ENCODE data around the gene ATP7B. TPM values are rescaled to one million over a fixed set of nuclear protein-coding genes. Genes with fewer than 3 reads are reported as not detected.
"Not testable (repeated sequence)": the region's sequence is repeated elsewhere in the genome, so short reads cannot be mapped to it uniquely, and the experiment has no call there.

The ATP7B gene
- total RNA-seq, 6 donors from 2014 or later = 3.5 to 27.2 (median 5.9) TPM

DNA sequence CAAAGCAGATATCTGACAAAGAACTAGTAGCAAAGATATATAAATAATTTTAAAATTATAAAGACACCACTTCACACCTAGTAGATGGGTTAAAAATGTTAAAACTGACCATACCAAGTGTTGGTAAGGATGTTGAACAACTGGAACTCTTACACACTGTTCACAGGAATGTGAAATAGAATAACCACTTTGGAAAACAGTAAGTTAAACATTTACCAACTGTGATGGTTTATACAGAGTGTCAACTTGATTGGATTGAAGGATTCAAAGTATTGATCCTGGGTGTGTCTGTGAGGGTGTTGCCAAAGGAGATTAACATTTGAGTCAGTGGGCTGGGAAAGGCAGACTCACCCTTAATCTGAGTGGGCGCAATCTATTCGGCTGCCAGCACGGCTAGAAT, 32.4 kb upstream of the ATP7B start:
- no peaks in the 10 kb centered on the region for H3K36me3 ChIP-seq
- no peaks in the 10 kb centered on the region for H3K4me1 ChIP-seq
- no peaks in the 10 kb centered on the region for H3K9me3 ChIP-seq
- H3K4me3 ChIP-seq = no peak overlapping the region
- no peak overlapping the region for H3K27ac ChIP-seq
- no peaks in the 10 kb centered on the region for H3K27me3 ChIP-seq
- DNase-seq (no peak), ATAC-seq (ENCODE audit: low FRiP score in 2 of 2) (no peak)
- 77 to 93% methylated on average over 3 of the region's 3 CpGs for WGBS, 2 donors
- no peak for TF ChIP-seq EP300 (IDR thresholded peaks at IDR 0.05)
- TF ChIP-seq POLR2AphosphoS5 (IDR thresholded peaks at IDR 0.05) = no peak
- TF ChIP-seq POLR2A (IDR thresholded peaks at IDR 0.05) = no peak
- TF ChIP-seq, protein P1, sequence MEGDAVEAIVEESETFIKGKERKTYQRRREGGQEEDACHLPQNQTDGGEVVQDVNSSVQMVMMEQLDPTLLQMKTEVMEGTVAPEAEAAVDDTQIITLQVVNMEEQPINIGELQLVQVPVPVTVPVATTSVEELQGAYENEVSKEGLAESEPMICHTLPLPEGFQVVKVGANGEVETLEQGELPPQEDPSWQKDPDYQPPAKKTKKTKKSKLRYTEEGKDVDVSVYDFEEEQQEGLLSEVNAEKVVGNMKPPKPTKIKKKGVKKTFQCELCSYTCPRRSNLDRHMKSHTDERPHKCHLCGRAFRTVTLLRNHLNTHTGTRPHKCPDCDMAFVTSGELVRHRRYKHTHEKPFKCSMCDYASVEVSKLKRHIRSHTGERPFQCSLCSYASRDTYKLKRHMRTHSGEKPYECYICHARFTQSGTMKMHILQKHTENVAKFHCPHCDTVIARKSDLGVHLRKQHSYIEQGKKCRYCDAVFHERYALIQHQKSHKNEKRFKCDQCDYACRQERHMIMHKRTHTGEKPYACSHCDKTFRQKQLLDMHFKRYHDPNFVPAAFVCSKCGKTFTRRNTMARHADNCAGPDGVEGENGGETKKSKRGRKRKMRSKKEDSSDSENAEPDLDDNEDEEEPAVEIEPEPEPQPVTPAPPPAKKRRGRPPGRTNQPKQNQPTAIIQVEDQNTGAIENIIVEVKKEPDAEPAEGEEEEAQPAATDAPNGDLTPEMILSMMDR (IDR thresholded peaks at IDR 0.05) = no peak

DNA sequence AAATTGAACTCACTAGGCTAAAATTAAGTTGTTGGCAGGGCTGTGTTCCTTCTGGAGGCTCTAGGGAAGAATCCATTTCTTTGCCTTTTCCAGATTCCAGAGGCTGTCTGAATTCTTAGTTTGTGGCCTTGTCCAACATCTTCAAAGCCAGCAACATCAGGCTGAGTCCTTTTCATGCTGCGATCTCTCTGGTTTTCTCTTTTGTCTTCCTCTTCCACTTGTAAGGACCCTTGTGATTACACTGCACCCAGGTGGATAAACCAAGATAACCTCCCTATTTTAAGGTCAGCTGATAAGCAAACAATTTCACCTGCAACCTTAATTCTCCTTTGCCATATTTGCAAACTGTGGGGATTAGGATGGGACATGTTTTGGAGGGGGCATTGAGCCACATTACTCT, 24.8 kb upstream of the ATP7B start:
- no peak overlapping the region for H3K27ac ChIP-seq
- no peak for ATAC-seq (ENCODE audit: low FRiP score in 2 of 2)
- no peak overlapping the region for H3K4me3 ChIP-seq
- H3K9me3 ChIP-seq = no peaks in the 10 kb centered on the region
- no peaks in the 10 kb centered on the region for H3K4me1 ChIP-seq
- H3K27me3 ChIP-seq = no peaks in the 10 kb centered on the region
- H3K36me3 ChIP-seq = no peaks in the 10 kb centered on the region
- WGBS, 2 donors = 77 to 79% methylated on average over 1 of the region's 1 CpG
- no peak for DNase-seq
- TF ChIP-seq, protein P1 (IDR thresholded peaks at IDR 0.05) = no peak
- TF ChIP-seq EP300 (IDR thresholded peaks at IDR 0.05) = no peak
- no peak for TF ChIP-seq POLR2AphosphoS5 (IDR thresholded peaks at IDR 0.05)
- no peak for TF ChIP-seq POLR2A (IDR thresholded peaks at IDR 0.05)

DNA sequence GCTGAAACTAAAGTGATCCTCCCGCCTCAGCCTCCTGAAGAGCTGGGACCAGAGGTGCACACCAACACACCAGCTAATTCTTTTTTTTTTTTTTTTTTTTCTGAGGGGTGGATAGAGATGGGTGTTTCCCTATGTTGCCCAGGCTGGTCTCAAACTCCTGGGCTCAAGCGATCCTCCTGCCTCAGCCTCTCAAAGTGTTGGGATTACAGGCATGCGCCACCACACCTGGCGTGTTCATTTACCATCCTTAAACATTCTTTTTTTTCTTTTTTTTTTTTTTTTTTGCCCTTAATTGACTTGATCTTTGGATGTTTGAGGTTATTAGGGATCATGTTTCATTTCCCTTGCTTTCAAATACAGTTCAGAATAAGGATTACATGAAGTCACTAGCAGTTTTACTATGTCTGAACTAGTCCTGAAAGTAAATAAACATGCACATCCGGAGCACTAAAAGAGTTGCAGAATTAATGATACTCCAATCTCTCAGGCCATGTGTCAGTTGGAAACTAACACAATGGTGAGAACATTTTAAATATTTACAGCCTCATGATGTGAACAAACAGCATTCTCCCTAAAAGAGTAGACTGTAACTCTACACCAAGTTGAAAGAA, 23.5 kb upstream of the ATP7B start:
- Histone ChIP-seq H3K27me3 (no peaks in the 10 kb centered on the region), H3K9me3 (no peaks in the 10 kb centered on the region), H3K4me1 (peaks cover 0 to 1% (median 0%) of the 10 kb centered on the region in 4 donors), H3K36me3 (no peaks in the 10 kb centered on the region), H3K27ac (no peak overlapping the region), H3K4me3 (no peak overlapping the region)
- TF ChIP-seq, protein P1 (IDR thresholded peaks at IDR 0.05) = no peak
- TF ChIP-seq POLR2AphosphoS5 (IDR thresholded peaks at IDR 0.05) = no peak
- TF ChIP-seq POLR2A (IDR thresholded peaks at IDR 0.05) = no peak
- no peak for TF ChIP-seq EP300 (IDR thresholded peaks at IDR 0.05)
- ATAC-seq (ENCODE audit: low FRiP score in 2 of 2) (no peak), DNase-seq (no peak)
- 78 to 85% methylated on average over 5 of the region's 5 CpGs for WGBS, 2 donors

DNA sequence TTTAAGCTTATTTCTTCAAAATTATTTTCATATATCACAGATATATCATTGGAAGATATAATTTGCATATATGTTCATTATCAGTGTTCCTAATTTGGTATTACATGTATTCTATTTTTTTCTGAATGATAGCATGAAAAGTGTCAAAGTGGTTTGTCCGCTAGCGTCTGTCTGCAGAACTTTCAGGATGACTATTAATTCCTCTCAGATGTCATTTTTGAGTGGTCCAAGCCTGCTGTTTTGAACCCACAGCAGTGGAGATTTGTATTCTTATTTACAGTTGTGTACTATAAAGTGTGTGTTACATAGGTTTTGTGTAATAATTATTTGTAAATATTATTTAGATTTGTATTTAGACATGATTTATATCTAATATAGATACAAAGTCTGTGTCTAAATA, 21.8 kb upstream of the ATP7B start:
- H3K4me1 ChIP-seq = peaks cover 0 to 5% (median 0%) of the 10 kb centered on the region in 4 donors
- H3K27ac ChIP-seq = no peak overlapping the region
- no peaks in the 10 kb centered on the region for H3K9me3 ChIP-seq
- TF ChIP-seq POLR2A (IDR thresholded peaks at IDR 0.05) = no peak
- no peak for TF ChIP-seq POLR2AphosphoS5 (IDR thresholded peaks at IDR 0.05)
- TF ChIP-seq, protein P1 (IDR thresholded peaks at IDR 0.05) = no peak
- no peak for TF ChIP-seq EP300 (IDR thresholded peaks at IDR 0.05)
- ATAC-seq (ENCODE audit: low FRiP score in 2 of 2) = no peak
- DNase-seq = no peak
- no peaks in the 10 kb centered on the region for H3K27me3 ChIP-seq
- H3K36me3 ChIP-seq = peaks cover 0 to 12% (median 3%) of the 10 kb centered on the region in 4 donors
- 75 to 88% methylated on average over 2 of the region's 2 CpGs for WGBS, 2 donors
- no peak overlapping the region for H3K4me3 ChIP-seq

DNA sequence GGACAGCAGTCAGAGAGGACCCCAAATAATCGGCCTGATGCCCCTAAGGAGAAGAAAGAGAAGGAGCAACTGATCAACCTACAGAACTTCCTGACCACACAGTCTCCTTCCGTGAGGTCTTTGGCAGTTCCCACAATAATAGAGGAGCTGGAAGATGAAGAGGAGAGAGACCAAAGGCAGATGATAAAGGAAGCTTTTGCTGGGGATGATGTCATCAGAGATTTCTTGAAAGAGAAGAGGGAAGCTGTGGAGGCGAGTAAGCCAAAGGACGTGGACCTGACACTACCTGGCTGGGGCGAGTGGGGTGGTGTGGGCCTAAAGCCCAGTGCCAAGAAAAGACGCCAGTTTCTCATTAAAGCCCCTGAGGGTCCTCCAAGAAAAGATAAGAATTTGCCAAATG, 19.2 kb upstream of the ATP7B start:
- not testable (repeated sequence) for ATAC-seq (ENCODE audit: low FRiP score in 2 of 2); H3K27me3 ChIP-seq; H3K9me3 ChIP-seq; H3K27ac ChIP-seq; H3K4me3 ChIP-seq; DNase-seq
- peaks cover 0 to 17% (median 2%) of the 10 kb centered on the region in 4 donors for H3K4me1 ChIP-seq
- WGBS, 2 donors = 95 to 96% methylated on average over 6 of the region's 6 CpGs
- peaks cover 0 to 34% (median 3%) of the 10 kb centered on the region in 4 donors for H3K36me3 ChIP-seq
